Suprapubic skin (tissue), 4 donors: ENCODE results near the gene FAM120B.

Experiments
- EP300 ChIP-seq: sonication (generic); formaldehyde crosslinking; IDR thresholded peaks from one replicate; pipeline ENCODE4 v1.6.1; 2017; ENCODE audit warnings: antibody characterized with exemption
- POLR2AphosphoS5 ChIP-seq, 3 donors: sonication (generic); formaldehyde crosslinking; IDR thresholded peaks; one replicate each; pipeline ENCODE4 v1.6.1; 2017; ENCODE audit warnings: antibody characterized with exemption in 3 of 3
- TF ChIP-seq, protein P1 (sequence below), 2 donors: fragments of 200-600 bp in 1 of 2; fragments of 450-650 bp in 1 of 2; sonication (generic) in 1 of 2; IDR thresholded peaks; one replicate each; pipeline ENCODE4 v1.5.1; 2016 to 2019; ENCODE audit warnings: antibody characterized with exemption in 2 of 2, mild to moderate bottlenecking in 1 of 2, moderate library complexity in 1 of 2

- TF ChIP-seq, protein P1, sequence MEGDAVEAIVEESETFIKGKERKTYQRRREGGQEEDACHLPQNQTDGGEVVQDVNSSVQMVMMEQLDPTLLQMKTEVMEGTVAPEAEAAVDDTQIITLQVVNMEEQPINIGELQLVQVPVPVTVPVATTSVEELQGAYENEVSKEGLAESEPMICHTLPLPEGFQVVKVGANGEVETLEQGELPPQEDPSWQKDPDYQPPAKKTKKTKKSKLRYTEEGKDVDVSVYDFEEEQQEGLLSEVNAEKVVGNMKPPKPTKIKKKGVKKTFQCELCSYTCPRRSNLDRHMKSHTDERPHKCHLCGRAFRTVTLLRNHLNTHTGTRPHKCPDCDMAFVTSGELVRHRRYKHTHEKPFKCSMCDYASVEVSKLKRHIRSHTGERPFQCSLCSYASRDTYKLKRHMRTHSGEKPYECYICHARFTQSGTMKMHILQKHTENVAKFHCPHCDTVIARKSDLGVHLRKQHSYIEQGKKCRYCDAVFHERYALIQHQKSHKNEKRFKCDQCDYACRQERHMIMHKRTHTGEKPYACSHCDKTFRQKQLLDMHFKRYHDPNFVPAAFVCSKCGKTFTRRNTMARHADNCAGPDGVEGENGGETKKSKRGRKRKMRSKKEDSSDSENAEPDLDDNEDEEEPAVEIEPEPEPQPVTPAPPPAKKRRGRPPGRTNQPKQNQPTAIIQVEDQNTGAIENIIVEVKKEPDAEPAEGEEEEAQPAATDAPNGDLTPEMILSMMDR (IDR thresholded peaks at IDR 0.05) = no peak
- TF ChIP-seq EP300 = no peak
- no peak for TF ChIP-seq POLR2AphosphoS5 (IDR thresholded peaks at IDR 0.05)
Observed at GRCh38 chr6:170388113-170388512, 81.6 kb downstream of the FAM120B start.
